K562 (cell line): ENCODE measurements around the gene SPATA33. TPM values are rescaled to one million over a fixed set of nuclear protein-coding genes. Genes with fewer than 3 reads are reported as not detected.
A peak's percentile ranks its signal among the peaks of the same experiment; 100 is the strongest.

Experiments
- FOSL1 ChIP-seq: fragments of 200-800 bp; sonication (Bioruptor generic); conservative IDR thresholded peaks from 2 replicates; pipeline ENCODE4 v1.6.1; 2016; ENCODE audit warnings: missing genetic modification characterization, missing compliant biosample characterization
- FOXA3 ChIP-seq, 2 experiments: fragments of 450-650 bp in 1 of 2; sonication (generic) in 1 of 2; formaldehyde crosslinking; IDR thresholded peaks in 1 of 2; conservative IDR thresholded peaks in 1 of 2; 2 replicates each; pipeline versions ENCODE4 v1.4.0 to v1.8.0; 2020 to 2022; ENCODE audit warnings: mild to moderate bottlenecking in 2 of 2, missing genetic modification reagents in 1 of 2
- GTF2F1 ChIP-seq: IDR thresholded peaks from 2 replicates; pipeline ENCODE4 v1.6.1; 2011; ENCODE audit warnings: low read depth, low read length, improper control_type of control experiment
- NEUROD1 ChIP-seq: fragments of 150-350 bp; IDR thresholded peaks from 2 replicates; pipeline ENCODE4 v1.6.1; 2014; ENCODE audit warnings: borderline replicate concordance, low read length, low read depth; ENCODE audit not compliant: partially characterized antibody
- PHF20 ChIP-seq: fragments of 450-650 bp; IDR thresholded peaks from 2 replicates; pipeline ENCODE4 v1.6.1; 2018; ENCODE audit not compliant: partially characterized antibody
- RFX1 ChIP-seq: fragments of 450-650 bp; IDR thresholded peaks from 2 replicates; pipeline ENCODE4 v1.6.1; 2016; ENCODE audit warnings: mild to moderate bottlenecking, moderate library complexity
- SMC3 ChIP-seq: conservative IDR thresholded peaks from 2 replicates; pipeline ENCODE4 v1.6.1; 2011; ENCODE audit warnings: low read depth, low read length, improper control_type of control experiment; ENCODE audit not compliant: insufficient read depth
- ZNF263 ChIP-seq: sonication (generic); formaldehyde crosslinking; IDR thresholded peaks from 2 replicates; pipeline ENCODE4 v1.8.0; 2022; ENCODE audit warnings: mild to moderate bottlenecking, missing genetic modification reagents, borderline replicate concordance
- ZNF780A ChIP-seq: fragments of 250-450 bp; sonication (Bioruptor Pico); IDR thresholded peaks from 2 replicates; pipeline ENCODE4 v1.5.0; 2021; ENCODE audit warnings: mild to moderate bottlenecking
- polyA plus RNA-seq, 8 experiments: library from polyadenylated mRNA; depleted of rRNA in 4 of 8; stranded (reverse) in 5 of 8; unstranded in 3 of 8; fragments of >200 nt; fragmentation: Nextera tagmentation in 2 of 8; fragmentation: Illumina TruSeq in 1 of 8; extraction: Ambion mirVana in 2 of 8; extraction: Trizol in 1 of 8; gene quantifications; 2 replicates each; pipeline versions ENCODE4 v1.2.1 to v1.2.3, GENCODE V29; 2011 to 2014; ENCODE audit warnings: inconsistent platforms in 1 of 8, missing spikeins in 1 of 8
- total RNA-seq, 7 experiments: library from RNA; depleted of rRNA in 6 of 7; stranded (reverse); fragments of >200 nt in 6 of 7; fragmentation: Illumina TruSeq in 2 of 7; extraction: Trizol in 2 of 7; gene quantifications; 2 replicates each; pipeline versions ENCODE4 v1.2.1 to v1.2.3, GENCODE V29; 2011 to 2021; ENCODE audit warnings: low replicate concordance in 1 of 7
- TF ChIP-seq, protein P1 (sequence below), 2 experiments: fragments of 450-650 bp; formaldehyde crosslinking in 1 of 2; IDR thresholded peaks; 2 replicates each; pipeline versions ENCODE4 v1.4.0 to v1.6.1; 2014 to 2020; ENCODE audit warnings: mild to moderate bottlenecking in 2 of 2, borderline replicate concordance in 1 of 2, low read depth in 1 of 2
- TF ChIP-seq, protein P2 (sequence below), 2 experiments: fragments of 150-350 bp in 1 of 2; IDR thresholded peaks; 2 replicates each; pipeline ENCODE4 v1.6.1; 2012 to 2016; ENCODE audit warnings: low read depth in 2 of 2, low read length in 2 of 2, mild to moderate bottlenecking in 1 of 2, moderate library complexity in 1 of 2
- TF ChIP-seq, protein P3 (sequence below): sonication (generic); formaldehyde crosslinking; IDR thresholded peaks from 2 replicates; pipeline ENCODE4 v1.8.0; 2022; ENCODE audit warnings: mild to moderate bottlenecking, missing genetic modification reagents, borderline replicate concordance

Gene SPATA33
- total and polyA plus RNA-seq, 9 of the 15 experiments (the other 6 are each of a cell fraction or from before 2014, with no cell fraction given): 4.0 to 20.0 (median 11.8) TPM

DNA sequence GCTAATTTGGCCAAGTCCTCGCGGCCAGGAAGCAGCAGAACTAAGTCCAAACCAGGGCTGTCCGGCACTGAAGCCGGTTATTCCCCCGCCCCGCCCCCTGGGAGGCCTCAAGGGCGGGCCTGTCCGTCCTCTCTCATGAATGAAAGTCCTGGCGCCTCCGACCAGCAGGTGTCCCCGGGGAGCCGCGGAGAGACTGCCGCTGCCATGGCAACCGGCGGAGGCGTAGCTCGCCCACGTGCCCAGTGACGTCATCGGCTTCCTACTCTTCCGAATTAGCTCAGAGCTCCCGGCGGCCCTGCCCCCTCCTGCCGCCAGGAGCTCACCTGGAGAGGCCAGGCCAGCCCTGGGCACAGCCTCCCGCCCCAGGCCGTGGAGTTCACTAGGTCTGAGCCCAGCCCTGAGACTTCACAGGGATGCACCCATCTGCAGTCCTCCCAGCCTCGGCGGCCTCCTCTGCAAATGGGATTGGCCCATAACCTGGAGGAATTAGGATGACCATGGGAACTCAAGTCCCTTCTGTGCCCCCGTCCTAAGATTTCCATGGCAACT lies 42.5 kb downstream of the SPATA33 start (continued):
- TF ChIP-seq, protein P1, sequence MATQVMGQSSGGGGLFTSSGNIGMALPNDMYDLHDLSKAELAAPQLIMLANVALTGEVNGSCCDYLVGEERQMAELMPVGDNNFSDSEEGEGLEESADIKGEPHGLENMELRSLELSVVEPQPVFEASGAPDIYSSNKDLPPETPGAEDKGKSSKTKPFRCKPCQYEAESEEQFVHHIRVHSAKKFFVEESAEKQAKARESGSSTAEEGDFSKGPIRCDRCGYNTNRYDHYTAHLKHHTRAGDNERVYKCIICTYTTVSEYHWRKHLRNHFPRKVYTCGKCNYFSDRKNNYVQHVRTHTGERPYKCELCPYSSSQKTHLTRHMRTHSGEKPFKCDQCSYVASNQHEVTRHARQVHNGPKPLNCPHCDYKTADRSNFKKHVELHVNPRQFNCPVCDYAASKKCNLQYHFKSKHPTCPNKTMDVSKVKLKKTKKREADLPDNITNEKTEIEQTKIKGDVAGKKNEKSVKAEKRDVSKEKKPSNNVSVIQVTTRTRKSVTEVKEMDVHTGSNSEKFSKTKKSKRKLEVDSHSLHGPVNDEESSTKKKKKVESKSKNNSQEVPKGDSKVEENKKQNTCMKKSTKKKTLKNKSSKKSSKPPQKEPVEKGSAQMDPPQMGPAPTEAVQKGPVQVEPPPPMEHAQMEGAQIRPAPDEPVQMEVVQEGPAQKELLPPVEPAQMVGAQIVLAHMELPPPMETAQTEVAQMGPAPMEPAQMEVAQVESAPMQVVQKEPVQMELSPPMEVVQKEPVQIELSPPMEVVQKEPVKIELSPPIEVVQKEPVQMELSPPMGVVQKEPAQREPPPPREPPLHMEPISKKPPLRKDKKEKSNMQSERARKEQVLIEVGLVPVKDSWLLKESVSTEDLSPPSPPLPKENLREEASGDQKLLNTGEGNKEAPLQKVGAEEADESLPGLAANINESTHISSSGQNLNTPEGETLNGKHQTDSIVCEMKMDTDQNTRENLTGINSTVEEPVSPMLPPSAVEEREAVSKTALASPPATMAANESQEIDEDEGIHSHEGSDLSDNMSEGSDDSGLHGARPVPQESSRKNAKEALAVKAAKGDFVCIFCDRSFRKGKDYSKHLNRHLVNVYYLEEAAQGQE (IDR thresholded peaks at IDR 0.05; ENCODE audit: borderline replicate concordance): peak; percentile 93
- TF ChIP-seq, protein P1 (CRISPR knock-in tag; IDR thresholded peaks at IDR 0.05; ENCODE audit: low read depth): no peak
- peak; percentile 73 for TF ChIP-seq FOSL1
- TF ChIP-seq FOXA3 (CRISPR knock-in tag; conservative IDR thresholded peaks at IDR 0.05 in 1 of 2, IDR thresholded peaks at IDR 0.05 in 1 of 2): peak in 1 of 2 experiments; percentile 24; a peak in 1 of 4 replicates
- TF ChIP-seq ZNF780A (CRISPR knock-in tag): no peak
- TF ChIP-seq SMC3: peak; percentile 57
- peak; percentile 99 for TF ChIP-seq RFX1
- no peak for TF ChIP-seq GTF2F1
- TF ChIP-seq NEUROD1: peak; percentile 70
- TF ChIP-seq, protein P2, sequence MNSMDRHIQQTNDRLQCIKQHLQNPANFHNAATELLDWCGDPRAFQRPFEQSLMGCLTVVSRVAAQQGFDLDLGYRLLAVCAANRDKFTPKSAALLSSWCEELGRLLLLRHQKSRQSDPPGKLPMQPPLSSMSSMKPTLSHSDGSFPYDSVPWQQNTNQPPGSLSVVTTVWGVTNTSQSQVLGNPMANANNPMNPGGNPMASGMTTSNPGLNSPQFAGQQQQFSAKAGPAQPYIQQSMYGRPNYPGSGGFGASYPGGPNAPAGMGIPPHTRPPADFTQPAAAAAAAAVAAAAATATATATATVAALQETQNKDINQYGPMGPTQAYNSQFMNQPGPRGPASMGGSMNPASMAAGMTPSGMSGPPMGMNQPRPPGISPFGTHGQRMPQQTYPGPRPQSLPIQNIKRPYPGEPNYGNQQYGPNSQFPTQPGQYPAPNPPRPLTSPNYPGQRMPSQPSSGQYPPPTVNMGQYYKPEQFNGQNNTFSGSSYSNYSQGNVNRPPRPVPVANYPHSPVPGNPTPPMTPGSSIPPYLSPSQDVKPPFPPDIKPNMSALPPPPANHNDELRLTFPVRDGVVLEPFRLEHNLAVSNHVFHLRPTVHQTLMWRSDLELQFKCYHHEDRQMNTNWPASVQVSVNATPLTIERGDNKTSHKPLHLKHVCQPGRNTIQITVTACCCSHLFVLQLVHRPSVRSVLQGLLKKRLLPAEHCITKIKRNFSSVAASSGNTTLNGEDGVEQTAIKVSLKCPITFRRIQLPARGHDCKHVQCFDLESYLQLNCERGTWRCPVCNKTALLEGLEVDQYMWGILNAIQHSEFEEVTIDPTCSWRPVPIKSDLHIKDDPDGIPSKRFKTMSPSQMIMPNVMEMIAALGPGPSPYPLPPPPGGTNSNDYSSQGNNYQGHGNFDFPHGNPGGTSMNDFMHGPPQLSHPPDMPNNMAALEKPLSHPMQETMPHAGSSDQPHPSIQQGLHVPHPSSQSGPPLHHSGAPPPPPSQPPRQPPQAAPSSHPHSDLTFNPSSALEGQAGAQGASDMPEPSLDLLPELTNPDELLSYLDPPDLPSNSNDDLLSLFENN (IDR thresholded peaks at IDR 0.05; ENCODE audit: low read depth in 2 of 2, low read length in 2 of 2): peak in 1 of 2 experiments; percentile 60; a peak in 1 of 4 replicates
- TF ChIP-seq, protein P3, sequence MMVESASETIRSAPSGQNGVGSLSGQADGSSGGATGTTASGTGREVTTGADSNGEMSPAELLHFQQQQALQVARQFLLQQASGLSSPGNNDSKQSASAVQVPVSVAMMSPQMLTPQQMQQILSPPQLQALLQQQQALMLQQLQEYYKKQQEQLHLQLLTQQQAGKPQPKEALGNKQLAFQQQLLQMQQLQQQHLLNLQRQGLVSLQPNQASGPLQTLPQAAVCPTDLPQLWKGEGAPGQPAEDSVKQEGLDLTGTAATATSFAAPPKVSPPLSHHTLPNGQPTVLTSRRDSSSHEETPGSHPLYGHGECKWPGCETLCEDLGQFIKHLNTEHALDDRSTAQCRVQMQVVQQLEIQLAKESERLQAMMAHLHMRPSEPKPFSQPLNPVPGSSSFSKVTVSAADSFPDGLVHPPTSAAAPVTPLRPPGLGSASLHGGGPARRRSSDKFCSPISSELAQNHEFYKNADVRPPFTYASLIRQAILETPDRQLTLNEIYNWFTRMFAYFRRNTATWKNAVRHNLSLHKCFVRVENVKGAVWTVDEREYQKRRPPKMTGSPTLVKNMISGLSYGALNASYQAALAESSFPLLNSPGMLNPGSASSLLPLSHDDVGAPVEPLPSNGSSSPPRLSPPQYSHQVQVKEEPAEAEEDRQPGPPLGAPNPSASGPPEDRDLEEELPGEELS (CRISPR knock-in tag): no peak
- no peak for TF ChIP-seq PHF20
- peak; percentile 24; the same call in 1 of the 2 replicates for TF ChIP-seq ZNF263 (CRISPR knock-in tag)
